ENCODE measurements around the gene ZNF669.
"Not testable (repeated sequence)": the region's sequence is repeated elsewhere in the genome, so short reads cannot be mapped to it uniquely, and the experiment has no call there.

Gene ZNF669

DNA sequence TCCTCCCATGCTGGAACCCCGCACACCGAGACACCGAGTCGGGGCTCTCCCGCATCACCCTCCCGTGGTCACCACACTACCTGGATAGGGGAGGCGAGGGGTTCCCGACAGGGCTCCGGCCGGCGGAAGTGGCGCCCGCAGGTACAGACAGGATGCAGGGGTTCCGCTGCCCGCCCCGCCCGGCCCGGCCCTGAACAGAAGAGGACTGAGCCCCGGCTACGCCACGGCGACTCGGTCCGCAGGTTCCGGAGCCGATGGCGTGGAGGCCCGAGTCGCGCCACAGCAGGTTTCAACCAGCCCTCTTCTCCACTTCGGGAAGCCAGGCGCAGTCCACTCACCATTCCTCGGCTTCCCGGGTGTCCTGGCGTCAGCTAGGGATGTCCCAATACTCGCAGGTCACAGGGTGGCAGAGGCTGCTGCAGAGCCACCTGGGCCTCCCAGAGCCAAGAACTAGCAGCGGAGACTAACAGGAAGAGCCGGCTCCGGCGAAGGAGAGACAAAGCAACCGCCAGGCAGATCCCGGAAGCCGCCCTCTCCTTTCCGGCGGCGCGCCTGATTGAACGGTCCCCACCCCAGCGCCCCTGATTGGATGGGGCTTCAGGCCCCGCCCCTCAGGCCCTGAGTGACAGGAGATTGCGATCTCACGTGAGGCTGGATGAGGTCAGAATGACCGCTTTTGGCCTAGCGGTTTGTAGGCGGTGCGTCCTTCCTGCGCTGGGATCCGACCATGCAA is at the start of gene ZNF669:
TSS of gene ZNF669 (minus strand) at position 498 of the 733 bp plus-strand sequence. CDS start at position 341, 157 bp downstream.
- peak within 1 kb of the TSS; percentile 92 for H3K27ac ChIP-seq
- peak; percentile 73 for DNase-seq (ENCODE audit: low read depth, low spot score)

DNA sequence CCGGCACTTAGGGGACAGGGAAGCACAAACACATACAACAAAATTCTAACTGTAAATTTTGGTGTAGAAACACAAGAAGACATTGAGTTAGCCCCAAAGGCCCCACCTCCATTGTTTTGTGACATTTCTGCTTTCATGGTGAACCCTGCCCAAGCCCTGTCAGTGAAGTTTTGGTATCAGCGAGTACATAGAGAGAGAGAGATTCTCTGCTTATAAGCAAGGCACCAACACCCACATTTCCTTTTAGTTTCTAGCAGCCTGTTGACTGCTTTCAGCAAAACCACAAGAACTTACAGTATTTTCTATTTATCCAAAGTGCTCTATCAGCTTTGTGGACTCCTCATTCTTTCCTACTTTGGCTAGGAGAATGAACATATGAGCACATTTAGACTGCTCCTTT is 43.6 kb upstream of the ZNF669 start:
- DNase-seq (ENCODE audit: low read depth, low spot score), result no peak

DNA sequence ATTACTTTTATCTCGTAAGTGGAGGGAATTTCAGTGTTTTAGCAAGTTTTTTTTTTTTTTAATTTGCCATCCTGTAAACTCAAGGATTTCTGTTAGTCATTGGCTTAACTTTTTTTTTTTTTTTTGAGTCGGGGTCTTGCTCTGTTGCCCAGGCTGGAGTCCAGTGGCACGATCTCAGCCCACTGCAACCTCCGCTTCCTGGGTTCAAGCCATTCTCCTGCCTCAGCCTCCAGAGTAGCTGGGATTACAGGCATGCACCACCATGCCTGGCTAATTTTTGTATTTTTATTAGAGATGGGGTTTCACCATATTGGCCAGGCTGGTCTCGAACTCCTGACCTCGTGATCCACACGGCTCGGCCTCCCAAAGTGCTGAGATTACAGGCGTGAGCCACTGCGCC is 43.0 kb upstream of the ZNF669 start:
- DNase-seq (ENCODE audit: low read depth, low spot score), result not testable (repeated sequence)

More for the DNA sequence above, 43.6 kb upstream of the ZNF669 start:
- H3K27ac ChIP-seq, result no peak overlapping the region

GRCh38 chr1:247146671-247147070 is 42.5 kb upstream of the ZNF669 start:
- DNase-seq (ENCODE audit: low read depth, low spot score), result no peak
- H3K27ac ChIP-seq, result no peak overlapping the region

More for the DNA sequence above, 43.0 kb upstream of the ZNF669 start:
- not testable (repeated sequence) for H3K27ac ChIP-seq

- no peak for DNase-seq (ENCODE audit: low read depth, low spot score)
- H3K27ac ChIP-seq, result no peak overlapping the region
These were observed 41.1 kb upstream of the ZNF669 start for GRCh38 chr1:247145279-247145678.

DNA sequence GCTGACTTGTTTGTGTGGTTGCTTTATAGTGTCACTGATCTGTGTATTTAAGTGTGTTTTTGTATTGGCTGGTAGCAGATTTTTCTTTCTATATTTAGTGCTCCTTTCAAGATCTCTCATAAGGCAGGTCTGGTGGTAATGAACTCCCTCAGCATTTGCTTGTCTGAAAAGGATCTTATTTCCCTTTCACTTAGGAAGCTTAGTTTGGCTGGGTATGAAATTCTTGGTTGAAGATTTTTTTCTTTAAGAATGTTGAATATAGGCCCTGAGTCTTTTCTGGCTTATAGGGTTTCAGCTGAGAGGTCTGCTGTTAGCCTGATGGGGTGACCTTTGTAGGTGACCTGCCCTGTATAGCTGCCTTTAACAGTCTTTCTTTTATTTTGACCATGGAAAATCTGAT is 35.4 kb upstream of the ZNF669 start:
- not testable (repeated sequence) for H3K27ac ChIP-seq; DNase-seq (ENCODE audit: low read depth, low spot score)

GRCh38 chr1:247131236-247131635 is 27.1 kb upstream of the ZNF669 start:
- no peak overlapping the region for H3K27ac ChIP-seq
- DNase-seq (ENCODE audit: low read depth, low spot score), result no peak

- not testable (repeated sequence) for DNase-seq (ENCODE audit: low read depth, low spot score); H3K27ac ChIP-seq
These were observed 23.5 kb upstream of the ZNF669 start for GRCh38 chr1:247127519-247128282.

DNA sequence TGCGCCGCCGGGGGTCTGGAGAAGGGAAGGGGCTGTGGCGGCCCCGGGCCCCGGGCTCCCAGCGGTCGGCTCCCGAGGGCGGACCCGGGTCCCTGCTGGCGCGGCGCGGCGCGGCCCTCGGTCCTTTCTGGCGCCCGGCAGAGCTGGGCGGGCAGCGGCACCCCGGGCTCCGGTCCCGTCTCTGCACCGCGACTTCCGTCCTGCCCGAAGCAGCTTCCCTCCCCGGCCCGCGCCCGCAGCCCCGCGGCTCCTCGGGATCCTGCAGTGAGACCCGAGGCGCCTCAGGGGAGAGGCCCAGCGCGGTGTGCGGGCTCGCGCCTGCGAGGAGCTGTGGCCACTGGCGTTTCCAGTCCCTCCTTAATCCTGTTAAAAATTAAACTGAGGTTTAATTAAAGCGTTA is 22.4 kb upstream of the ZNF669 start:
- H3K27ac ChIP-seq; DNase-seq (ENCODE audit: low read depth, low spot score): not testable (repeated sequence)

DNA sequence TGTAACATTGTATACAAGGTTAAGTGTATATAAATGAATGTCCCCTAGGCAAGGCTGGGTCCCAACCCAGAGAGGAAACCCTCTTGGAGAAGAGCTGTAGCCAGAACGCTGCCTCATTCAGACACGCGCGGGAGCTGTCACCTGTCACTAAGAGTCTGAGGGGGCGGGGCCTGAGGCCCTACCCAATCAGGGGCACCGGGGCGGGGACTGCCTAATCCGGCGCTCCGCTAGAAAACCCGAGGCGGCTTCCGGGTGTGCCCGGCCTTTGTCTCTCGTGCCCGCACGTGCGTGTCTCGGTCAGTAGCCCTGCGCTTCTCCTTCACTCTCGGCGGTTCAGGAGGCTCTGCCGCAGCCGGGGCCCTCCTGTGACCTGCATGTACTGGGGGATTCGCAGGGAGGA is 22.0 kb upstream of the ZNF669 start:
- not testable (repeated sequence) for H3K27ac ChIP-seq; DNase-seq (ENCODE audit: low read depth, low spot score)

DNA sequence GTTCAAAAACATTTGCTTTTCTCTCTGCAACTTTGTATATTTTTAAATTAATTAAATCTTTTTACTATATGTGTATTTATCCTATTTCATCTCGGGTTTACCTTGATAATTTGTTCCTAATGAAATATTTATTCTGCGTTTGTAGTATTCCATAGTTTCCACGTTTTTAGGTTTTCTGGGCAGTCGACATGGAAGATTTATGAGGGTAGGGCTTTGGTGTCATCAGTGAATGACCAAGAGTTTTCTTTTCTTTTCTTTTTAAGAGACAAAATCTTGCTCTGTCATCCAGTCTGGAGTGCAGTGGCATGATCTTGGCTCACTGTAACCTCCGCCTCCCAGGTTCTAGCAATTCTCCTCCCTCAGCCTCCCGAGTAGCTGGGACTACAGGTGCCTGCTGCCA is 17.2 kb upstream of the ZNF669 start:
- DNase-seq (ENCODE audit: low read depth, low spot score), result no peak
- H3K27ac ChIP-seq, result no peak overlapping the region

DNA sequence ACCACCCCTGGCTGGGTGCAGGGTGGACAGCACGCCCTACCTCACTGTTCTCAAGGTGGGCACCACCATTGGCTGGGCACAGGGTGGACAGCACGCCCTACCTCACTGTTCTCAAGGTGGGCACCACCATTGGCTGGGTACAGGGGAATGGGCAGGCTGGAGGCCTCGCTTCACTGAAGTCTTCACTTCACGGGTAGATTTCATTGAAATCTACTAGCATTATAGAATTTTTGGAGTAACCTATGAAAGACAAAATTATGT is 16.2 kb upstream of the ZNF669 start:
- DNase-seq (ENCODE audit: low read depth, low spot score); H3K27ac ChIP-seq: not testable (repeated sequence)

- no peak overlapping the region for H3K27ac ChIP-seq
- no peak for DNase-seq (ENCODE audit: low read depth, low spot score)
These were observed 15.6 kb upstream of the ZNF669 start for GRCh38 chr1:247119600-247120407.

DNA sequence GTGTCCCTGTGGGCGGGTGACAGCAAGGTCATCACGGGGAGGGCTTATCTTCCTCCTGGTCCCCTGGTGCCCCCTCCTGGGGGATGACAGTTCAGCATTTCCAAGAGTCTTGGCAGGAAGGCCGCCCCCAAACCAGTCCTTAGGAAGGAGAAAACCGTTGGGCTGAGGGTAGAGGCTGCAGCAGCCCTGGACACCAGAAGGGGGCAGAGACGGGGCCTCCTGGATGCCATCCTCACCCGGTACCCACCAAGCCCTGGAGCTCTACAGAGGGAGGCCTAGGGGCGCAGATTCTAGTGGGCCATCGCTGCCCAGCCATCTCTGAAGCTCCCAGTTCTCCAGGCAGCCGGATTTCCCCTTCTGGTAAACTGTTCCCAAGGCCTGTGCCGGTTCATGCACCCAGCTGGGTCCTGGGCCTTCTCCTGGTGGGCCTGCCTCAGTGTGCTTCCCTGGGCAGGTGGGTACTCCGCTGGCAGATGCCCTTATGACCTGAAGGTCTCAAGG is 14.8 kb upstream of the ZNF669 start:
- no peak for DNase-seq (ENCODE audit: low read depth, low spot score)
- H3K27ac ChIP-seq, result no peak overlapping the region

DNA sequence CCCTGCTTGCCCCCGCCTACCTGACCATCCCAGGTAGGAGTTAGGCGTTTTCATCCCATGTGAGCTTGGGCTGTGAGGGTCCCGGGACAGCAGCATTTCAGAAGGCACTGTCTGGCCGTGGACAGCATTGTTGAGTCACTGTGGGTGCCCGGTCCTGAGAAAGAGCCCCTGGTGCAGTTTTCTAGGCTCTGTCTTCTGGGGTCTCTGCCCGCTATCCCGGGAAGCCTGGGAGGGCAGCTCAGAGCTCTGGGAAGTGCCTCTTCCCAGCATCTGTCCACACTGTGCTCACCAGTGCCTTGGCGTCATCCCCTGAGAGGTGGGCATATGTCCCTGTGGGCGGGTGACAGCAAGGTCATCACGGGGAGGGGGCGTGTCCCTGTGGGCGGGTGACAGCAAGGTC is 11.4 kb upstream of the ZNF669 start:
- no peak overlapping the region for H3K27ac ChIP-seq

GRCh38 chr1:247115141-247115510 is 11.0 kb upstream of the ZNF669 start:
- no peak for DNase-seq (ENCODE audit: low read depth, low spot score)
- H3K27ac ChIP-seq, result no peak overlapping the region

More for the DNA sequence above, 11.4 kb upstream of the ZNF669 start:
- DNase-seq (ENCODE audit: low read depth, low spot score), result no peak

- DNase-seq (ENCODE audit: low read depth, low spot score), result no peak
- no peak overlapping the region for H3K27ac ChIP-seq
These were observed 10.4 kb upstream of the ZNF669 start for GRCh38 chr1:247114351-247115140.

- no peak overlapping the region for H3K27ac ChIP-seq
- no peak for DNase-seq (ENCODE audit: low read depth, low spot score)
These were observed 9.6 kb upstream of the ZNF669 start for GRCh38 chr1:247113733-247114271.

DNA sequence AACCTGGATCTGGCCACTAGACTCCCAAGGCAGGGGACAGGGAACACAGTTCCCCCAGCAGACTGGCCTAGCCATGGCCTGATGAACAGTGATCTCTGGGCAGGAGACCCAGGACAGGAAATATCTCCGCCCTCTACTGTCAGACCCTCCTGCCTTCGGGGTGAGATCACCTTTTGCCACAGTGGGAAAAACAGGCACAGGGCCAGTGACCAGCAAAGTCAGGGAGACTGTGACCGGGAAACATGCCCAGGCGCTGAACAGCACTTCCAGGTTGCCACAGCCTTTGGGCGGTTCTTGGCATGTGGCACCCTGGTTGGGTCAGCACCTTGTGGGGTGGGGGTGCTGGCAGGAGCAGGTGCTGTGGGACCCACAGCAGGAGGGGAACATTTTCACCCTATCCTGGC is 8.9 kb upstream of the ZNF669 start:
- no peak overlapping the region for H3K27ac ChIP-seq
- no peak for DNase-seq (ENCODE audit: low read depth, low spot score)

- no peak for DNase-seq (ENCODE audit: low read depth, low spot score)
- H3K27ac ChIP-seq, result no peak overlapping the region
These were observed 8.3 kb upstream of the ZNF669 start for GRCh38 chr1:247112479-247112781.
